Stimulated activated CD4-positive, alpha-beta T cell treated with anti-CD3 and anti-CD28 coated beads, Interleukin-15, amount 100 ng/mL, for 24 hours (primary cell): ENCODE measurements around the gene MICALL2.

Experiments used
- DNase-seq: peaks from one replicate; pipeline ENCODE4 v3.0.0-alpha.2; 2020

The MICALL2 gene

GRCh38 chr7:1458683-1459511 is at the start of gene MICALL2:
Gene MICALL2, minus strand, starts transcription at chr7:1459470. Its CDS starts 144 bp downstream, at chr7:1459326.
- DNase-seq, result peak; percentile 48

- no peak for DNase-seq
Observed at GRCh38 chr7:1508277-1508758, 49.0 kb upstream of the MICALL2 start.

- DNase-seq, result peak; percentile 27
Observed at GRCh38 chr7:1505731-1506550, 46.7 kb upstream of the MICALL2 start.

GRCh38 chr7:1503816-1504775 is 44.8 kb upstream of the MICALL2 start, which contains the start of gene INTS1:
Gene INTS1, minus strand, starts transcription at chr7:1504389. Its CDS starts 429 bp downstream, at chr7:1503960.
- peak; percentile 93 for DNase-seq

GRCh38 chr7:1503390-1503789 is 44.1 kb upstream of the MICALL2 start:
- no peak for DNase-seq

GRCh38 chr7:1502845-1503244 is 43.6 kb upstream of the MICALL2 start:
- DNase-seq, result no peak

- no peak for DNase-seq
Observed at GRCh38 chr7:1501487-1502270, 42.4 kb upstream of the MICALL2 start.

GRCh38 chr7:1500064-1500807 is 41.0 kb upstream of the MICALL2 start:
- DNase-seq, result no peak

GRCh38 chr7:1499367-1500029 is 40.2 kb upstream of the MICALL2 start:
- no peak for DNase-seq

- DNase-seq, result no peak
Observed at GRCh38 chr7:1498370-1499305, 39.4 kb upstream of the MICALL2 start.

GRCh38 chr7:1497293-1497927 is 38.1 kb upstream of the MICALL2 start:
- no peak for DNase-seq

- no peak for DNase-seq
Observed at GRCh38 chr7:1496531-1497292, 37.4 kb upstream of the MICALL2 start.

- DNase-seq, result no peak
Observed at GRCh38 chr7:1495564-1496242, 36.4 kb upstream of the MICALL2 start.

- DNase-seq, result no peak
Observed at GRCh38 chr7:1494866-1495563, 35.7 kb upstream of the MICALL2 start.

GRCh38 chr7:1494447-1494846 is 35.2 kb upstream of the MICALL2 start:
- DNase-seq, result no peak

GRCh38 chr7:1493571-1493970 is 34.3 kb upstream of the MICALL2 start:
- DNase-seq, result no peak

- no peak for DNase-seq
Observed at GRCh38 chr7:1493129-1493528, 33.9 kb upstream of the MICALL2 start.
